Osteoblast (primary cell): Measurements from ENCODE around the gene ILF2. TPM values are rescaled to one million over a fixed set of nuclear protein-coding genes. Genes with fewer than 3 reads are reported as not detected.
"Not testable (repeated sequence)": the region's sequence is repeated elsewhere in the genome, so short reads cannot be mapped to it uniquely, and the experiment has no call there.

Experiments
- DNase-seq: peaks from one replicate; pipeline ENCODE4 v3.0.0; 2011; ENCODE audit warnings: low spot score, mixed read lengths; ENCODE audit not compliant: insufficient read length; ENCODE audit errors: missing footprints
- H2AFZ ChIP-seq: 2 replicates; pipeline ENCODE4 v1.6.0; 2011; ENCODE audit warnings: mild to moderate bottlenecking, low read length
- H3K27ac ChIP-seq: 2 replicates; pipeline ENCODE4 v1.5.1; 2011; ENCODE audit warnings: mild to moderate bottlenecking, low read depth, low read length, moderate library complexity
- H3K27me3 ChIP-seq: 2 replicates; pipeline ENCODE4 v1.6.0; 2012; ENCODE audit warnings: mild to moderate bottlenecking, control low read depth, inconsistent platforms, low read length, moderate library complexity; ENCODE audit not compliant: insufficient read depth
- H3K36me3 ChIP-seq: 2 replicates; pipeline ENCODE4 v1.5.1; 2011; ENCODE audit warnings: mild to moderate bottlenecking, low read length, control low read depth, moderate library complexity; ENCODE audit not compliant: insufficient read depth
- H3K4me1 ChIP-seq: 2 replicates; pipeline ENCODE4 v1.5.1; 2011; ENCODE audit warnings: mild to moderate bottlenecking, low read length, control low read depth, moderate library complexity; ENCODE audit not compliant: insufficient read depth
- H3K4me2 ChIP-seq: 2 replicates; pipeline ENCODE4 v1.6.0; 2011; ENCODE audit warnings: mild to moderate bottlenecking, low read length; ENCODE audit not compliant: insufficient read depth
- H3K4me3 ChIP-seq: fragments of 200-600 bp; sonication (generic); 3 replicates; pipeline ENCODE4 v1.5.1; 2012; ENCODE audit warnings: mild to moderate bottlenecking, low read length, inconsistent platforms; ENCODE audit not compliant: insufficient read depth
- H3K79me2 ChIP-seq: 2 replicates; pipeline ENCODE4 v1.6.0; 2012; ENCODE audit warnings: mild to moderate bottlenecking, low read length, control low read depth, inconsistent platforms; ENCODE audit not compliant: insufficient read depth
- H3K9me3 ChIP-seq: 2 replicates; pipeline ENCODE4 v1.5.1; 2011; ENCODE audit warnings: low read depth, low read length, control low read depth
- H4K20me1 ChIP-seq: 2 replicates; pipeline ENCODE4 v1.6.0; 2012; ENCODE audit warnings: mild to moderate bottlenecking, low read length, control low read depth; ENCODE audit not compliant: insufficient read depth
- total RNA-seq: library from RNA; depleted of rRNA; stranded (reverse); fragments of >200 nt; gene quantifications from 2 replicates; pipeline ENCODE4 v1.2.3, GENCODE V29; 2012
- TF ChIP-seq, protein P1 (sequence below): IDR thresholded peaks from 2 replicates; pipeline ENCODE4 v1.5.1; 2011; ENCODE audit warnings: mild to moderate bottlenecking, low read depth, low read length, moderate library complexity; ENCODE audit errors: extremely low read depth

The ILF2 gene
- total RNA-seq, 1 donor = 130 TPM

DNA sequence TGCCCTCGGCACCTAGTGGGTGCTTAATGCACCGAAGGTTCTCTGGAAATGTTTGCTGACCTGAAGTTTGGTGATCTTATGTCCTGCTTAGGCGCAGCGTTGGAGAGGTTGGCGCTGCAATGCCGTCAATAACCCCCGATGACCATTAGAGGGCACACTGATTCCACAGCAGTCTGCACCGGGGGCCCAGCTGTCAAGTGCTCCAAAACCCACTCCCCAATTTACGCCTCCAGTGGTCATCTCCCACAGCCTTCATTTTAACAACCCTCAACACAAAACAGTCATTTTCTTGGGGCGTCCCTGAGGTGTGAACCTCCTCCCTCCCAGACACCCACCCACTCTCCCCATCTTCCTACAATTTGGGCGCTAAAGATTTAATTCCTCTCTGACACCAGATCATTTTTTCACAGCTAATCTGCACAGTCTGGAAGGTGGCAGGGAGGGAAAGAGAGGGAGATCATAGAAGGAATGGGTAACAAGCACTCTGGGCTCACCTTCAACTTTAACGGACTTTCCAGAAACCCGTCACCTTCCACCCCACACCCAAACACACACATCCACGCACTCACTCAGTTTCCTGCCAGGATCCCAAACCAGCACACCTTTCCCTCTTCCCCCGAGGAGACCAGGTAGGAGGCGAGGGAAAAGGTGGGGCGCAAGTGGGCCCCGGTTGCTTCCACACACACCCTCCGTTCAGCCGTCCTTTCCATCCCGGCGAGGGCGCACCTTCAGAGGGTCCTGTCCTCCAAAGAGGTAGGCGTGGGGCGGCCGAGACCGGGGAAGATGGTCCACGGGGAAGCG lies 7.1 kb upstream of the ILF2 start:
- peaks cover 11% of the 10 kb centered on the region for H3K4me1 ChIP-seq
- H3K79me2 ChIP-seq = no peaks in the 10 kb centered on the region
- no peak overlapping the region for H3K27ac ChIP-seq
- H3K27me3 ChIP-seq = peaks cover 47% of the 10 kb centered on the region
- peak overlapping the region; percentile 76 for H2AFZ ChIP-seq
- peak overlapping the region; percentile 79 for H3K4me2 ChIP-seq
- H3K36me3 ChIP-seq = no peaks in the 10 kb centered on the region
- peak; percentile 90 for DNase-seq
- H3K4me3 ChIP-seq = peak overlapping the region; percentile 59
- H3K9me3 ChIP-seq = no peaks in the 10 kb centered on the region
- TF ChIP-seq, protein P1, sequence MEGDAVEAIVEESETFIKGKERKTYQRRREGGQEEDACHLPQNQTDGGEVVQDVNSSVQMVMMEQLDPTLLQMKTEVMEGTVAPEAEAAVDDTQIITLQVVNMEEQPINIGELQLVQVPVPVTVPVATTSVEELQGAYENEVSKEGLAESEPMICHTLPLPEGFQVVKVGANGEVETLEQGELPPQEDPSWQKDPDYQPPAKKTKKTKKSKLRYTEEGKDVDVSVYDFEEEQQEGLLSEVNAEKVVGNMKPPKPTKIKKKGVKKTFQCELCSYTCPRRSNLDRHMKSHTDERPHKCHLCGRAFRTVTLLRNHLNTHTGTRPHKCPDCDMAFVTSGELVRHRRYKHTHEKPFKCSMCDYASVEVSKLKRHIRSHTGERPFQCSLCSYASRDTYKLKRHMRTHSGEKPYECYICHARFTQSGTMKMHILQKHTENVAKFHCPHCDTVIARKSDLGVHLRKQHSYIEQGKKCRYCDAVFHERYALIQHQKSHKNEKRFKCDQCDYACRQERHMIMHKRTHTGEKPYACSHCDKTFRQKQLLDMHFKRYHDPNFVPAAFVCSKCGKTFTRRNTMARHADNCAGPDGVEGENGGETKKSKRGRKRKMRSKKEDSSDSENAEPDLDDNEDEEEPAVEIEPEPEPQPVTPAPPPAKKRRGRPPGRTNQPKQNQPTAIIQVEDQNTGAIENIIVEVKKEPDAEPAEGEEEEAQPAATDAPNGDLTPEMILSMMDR = peak; percentile 91
- no peaks in the 10 kb centered on the region for H4K20me1 ChIP-seq

DNA sequence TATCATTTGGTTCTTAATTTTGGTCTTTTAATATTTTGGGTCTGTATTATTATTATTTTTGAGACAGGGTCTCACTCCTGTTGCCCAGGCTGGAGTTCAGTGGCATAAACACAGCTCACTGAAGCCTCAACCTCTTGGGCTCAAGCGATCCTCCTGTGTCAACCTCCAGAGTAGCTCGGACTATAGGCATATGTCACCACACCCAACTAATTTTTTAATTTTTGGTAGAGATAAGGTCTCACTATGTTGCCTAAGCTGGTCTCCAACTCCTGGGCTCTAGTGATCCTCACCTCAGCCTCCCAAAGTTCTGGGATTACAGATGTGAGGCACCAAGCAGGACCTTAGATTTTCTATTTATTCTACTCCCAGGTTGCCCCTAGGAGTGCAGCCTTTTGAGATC lies 2.7 kb upstream of the ILF2 start:
- Histone ChIP-seq H3K79me2 (peaks cover 23% of the 10 kb centered on the region), H3K4me1 (peaks cover 19% of the 10 kb centered on the region), H3K9me3 (no peaks in the 10 kb centered on the region), H4K20me1 (peaks cover 6% of the 10 kb centered on the region), H2AFZ (no peak overlapping the region), H3K27ac (no peak overlapping the region), H3K27me3 (peaks cover 8% of the 10 kb centered on the region), H3K4me2 (no peak overlapping the region), H3K36me3 (peaks cover 13% of the 10 kb centered on the region), H3K4me3 (no peak overlapping the region)
- no peak for DNase-seq
- TF ChIP-seq, protein P1 = no peak

DNA sequence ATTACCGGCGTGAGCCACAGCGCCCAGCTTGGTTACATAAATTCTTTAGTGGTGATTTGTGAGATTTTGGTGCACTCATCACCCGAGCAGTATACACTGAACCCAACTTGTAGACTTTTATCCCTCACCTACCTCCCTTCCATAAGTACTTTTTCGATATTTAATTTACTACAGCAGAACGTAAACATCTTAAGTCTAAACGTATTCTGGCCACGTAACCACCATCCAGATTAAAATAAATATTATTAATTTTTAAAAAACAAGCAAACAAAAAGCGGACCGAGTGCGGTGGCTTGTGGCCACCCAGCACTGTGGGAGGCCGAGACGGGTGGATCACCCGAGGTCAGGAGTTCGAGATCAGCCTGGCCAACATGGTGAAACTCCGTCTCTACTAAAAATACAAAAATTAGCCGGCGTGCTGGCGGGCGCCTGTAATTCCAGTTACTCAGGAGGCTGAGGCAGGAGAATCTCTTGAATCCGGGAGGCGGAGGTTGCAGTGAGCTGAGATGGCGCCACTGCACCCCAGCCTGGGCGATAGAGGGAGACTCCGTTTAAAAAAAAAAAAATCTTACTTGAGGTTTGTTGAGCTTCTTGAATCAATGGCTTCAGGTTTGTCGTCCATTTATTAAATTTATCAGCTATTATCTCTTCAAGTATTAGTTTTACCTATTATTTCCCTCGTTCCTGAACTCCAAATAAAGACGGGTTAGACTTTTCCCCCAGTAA lies 998 bp upstream of the ILF2 start:
- Histone ChIP-seq H2AFZ (peak overlapping the region; percentile 85), H3K4me3 (peak overlapping the region; percentile 62), H3K79me2 (peaks cover 38% of the 10 kb centered on the region), H3K4me1 (peaks cover 12% of the 10 kb centered on the region), H3K27ac (peak overlapping the region; percentile 77), H3K36me3 (peaks cover 30% of the 10 kb centered on the region), H3K4me2 (peak overlapping the region; percentile 82)
- DNase-seq = peak; percentile 66
- H4K20me1 ChIP-seq, H3K9me3 ChIP-seq, H3K27me3 ChIP-seq: not testable (repeated sequence)

DNA sequence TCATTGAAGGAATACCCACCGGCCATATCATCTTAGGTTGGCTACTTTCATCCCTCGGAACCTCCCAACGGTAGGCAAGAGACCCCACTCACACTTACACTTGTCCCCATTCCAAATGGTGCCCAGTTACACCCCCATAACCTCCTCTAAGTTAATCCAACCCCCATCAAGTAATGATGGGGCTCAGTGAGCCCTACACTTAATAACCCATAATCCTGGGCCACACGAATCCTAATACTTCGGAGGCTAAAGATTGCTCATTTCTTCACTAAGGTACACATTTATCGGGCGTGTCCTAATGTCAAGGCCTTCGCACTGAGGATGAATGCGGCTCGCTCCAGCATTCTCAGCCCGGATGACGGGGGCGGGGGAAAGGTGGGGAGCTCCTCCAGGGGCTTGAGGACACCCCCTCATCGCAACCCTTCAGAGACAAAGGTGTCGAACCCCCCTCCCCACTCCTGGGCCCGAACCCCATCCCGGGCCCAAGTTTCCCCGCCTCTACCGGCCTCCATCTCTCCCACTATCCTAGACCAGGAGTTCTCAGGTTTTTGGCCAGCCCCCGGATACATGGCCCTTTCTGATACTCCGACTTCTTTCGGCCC lies 435 bp downstream of the ILF2 start:
- peaks cover 38% of the 10 kb centered on the region for H3K79me2 ChIP-seq
- H3K9me3 ChIP-seq = no peaks in the 10 kb centered on the region
- H3K4me1 ChIP-seq = peaks cover 12% of the 10 kb centered on the region
- H4K20me1 ChIP-seq = peaks cover 6% of the 10 kb centered on the region
- TF ChIP-seq, protein P1 = no peak
- H2AFZ ChIP-seq = peak overlapping the region; percentile 75
- peaks cover 44% of the 10 kb centered on the region for H3K36me3 ChIP-seq
- peak overlapping the region; percentile 90 for H3K27ac ChIP-seq
- H3K4me3 ChIP-seq = peak overlapping the region; percentile 95
- H3K4me2 ChIP-seq = peak overlapping the region; percentile 94
- no peaks in the 10 kb centered on the region for H3K27me3 ChIP-seq
- peak; percentile 26 for DNase-seq
